Mesodermal cell (in vitro differentiated cells): ENCODE results near the gene E2F7. TPM values are rescaled to one million over a fixed set of nuclear protein-coding genes. Genes with fewer than 3 reads are reported as not detected.

ENCODE experiments used
- H3K27ac ChIP-seq: 2 replicates; pipeline ENCODE4 v1.7.0; 2013; ENCODE audit warnings: mild to moderate bottlenecking, low read depth, low read length, moderate library complexity; ENCODE audit not compliant: severe bottlenecking
- H3K36me3 ChIP-seq: 2 replicates; pipeline ENCODE4 v1.7.1; 2013; ENCODE audit warnings: mild to moderate bottlenecking, low read length, moderate library complexity; ENCODE audit not compliant: control insufficient read depth, insufficient read depth
- H3K4me1 ChIP-seq: one replicate; pipeline ENCODE4 v1.7.1; 2013; ENCODE audit warnings: mild to moderate bottlenecking, low read length; ENCODE audit not compliant: insufficient read depth, control insufficient read depth, poor library complexity, severe bottlenecking
- H3K4me3 ChIP-seq: 2 replicates; pipeline ENCODE4 v1.7.0; 2013; ENCODE audit warnings: low read length, control low read depth, mild to moderate bottlenecking; ENCODE audit not compliant: insufficient read depth, poor library complexity, severe bottlenecking; ENCODE audit errors: extremely low read depth
- H3K9me3 ChIP-seq: 2 replicates; pipeline ENCODE4 v1.7.1; 2013; ENCODE audit warnings: mild to moderate bottlenecking, low read length, moderate library complexity; ENCODE audit not compliant: control insufficient read depth
- WGBS, 2 experiments: methylation state at CpG; one replicate each; pipeline ENCODE4 v1.1.5; 2013; ENCODE audit warnings: missing lambda C conversion rate in 2 of 2; ENCODE audit not compliant: insufficient coverage in 2 of 2; 5-methylcytosine and 5-hydroxymethylcytosine counted together
- polyA plus RNA-seq, 2 experiments: library from polyadenylated mRNA; stranded (reverse); fragments of 50-300 nt; gene quantifications; one replicate each; pipeline ENCODE4 v1.2.3, GENCODE V29; 2013

The E2F7 gene, protein sequence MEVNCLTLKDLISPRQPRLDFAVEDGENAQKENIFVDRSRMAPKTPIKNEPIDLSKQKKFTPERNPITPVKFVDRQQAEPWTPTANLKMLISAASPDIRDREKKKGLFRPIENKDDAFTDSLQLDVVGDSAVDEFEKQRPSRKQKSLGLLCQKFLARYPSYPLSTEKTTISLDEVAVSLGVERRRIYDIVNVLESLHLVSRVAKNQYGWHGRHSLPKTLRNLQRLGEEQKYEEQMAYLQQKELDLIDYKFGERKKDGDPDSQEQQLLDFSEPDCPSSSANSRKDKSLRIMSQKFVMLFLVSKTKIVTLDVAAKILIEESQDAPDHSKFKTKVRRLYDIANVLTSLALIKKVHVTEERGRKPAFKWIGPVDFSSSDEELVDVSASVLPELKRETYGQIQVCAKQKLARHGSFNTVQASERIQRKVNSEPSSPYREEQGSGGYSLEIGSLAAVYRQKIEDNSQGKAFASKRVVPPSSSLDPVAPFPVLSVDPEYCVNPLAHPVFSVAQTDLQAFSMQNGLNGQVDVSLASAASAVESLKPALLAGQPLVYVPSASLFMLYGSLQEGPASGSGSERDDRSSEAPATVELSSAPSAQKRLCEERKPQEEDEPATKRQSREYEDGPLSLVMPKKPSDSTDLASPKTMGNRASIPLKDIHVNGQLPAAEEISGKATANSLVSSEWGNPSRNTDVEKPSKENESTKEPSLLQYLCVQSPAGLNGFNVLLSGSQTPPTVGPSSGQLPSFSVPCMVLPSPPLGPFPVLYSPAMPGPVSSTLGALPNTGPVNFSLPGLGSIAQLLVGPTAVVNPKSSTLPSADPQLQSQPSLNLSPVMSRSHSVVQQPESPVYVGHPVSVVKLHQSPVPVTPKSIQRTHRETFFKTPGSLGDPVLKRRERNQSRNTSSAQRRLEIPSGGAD
- polyA plus RNA-seq (2013, experiment 1 of 2) = 12.5 TPM
- polyA plus RNA-seq (2013, experiment 2 of 2) = 8.0 TPM

DNA sequence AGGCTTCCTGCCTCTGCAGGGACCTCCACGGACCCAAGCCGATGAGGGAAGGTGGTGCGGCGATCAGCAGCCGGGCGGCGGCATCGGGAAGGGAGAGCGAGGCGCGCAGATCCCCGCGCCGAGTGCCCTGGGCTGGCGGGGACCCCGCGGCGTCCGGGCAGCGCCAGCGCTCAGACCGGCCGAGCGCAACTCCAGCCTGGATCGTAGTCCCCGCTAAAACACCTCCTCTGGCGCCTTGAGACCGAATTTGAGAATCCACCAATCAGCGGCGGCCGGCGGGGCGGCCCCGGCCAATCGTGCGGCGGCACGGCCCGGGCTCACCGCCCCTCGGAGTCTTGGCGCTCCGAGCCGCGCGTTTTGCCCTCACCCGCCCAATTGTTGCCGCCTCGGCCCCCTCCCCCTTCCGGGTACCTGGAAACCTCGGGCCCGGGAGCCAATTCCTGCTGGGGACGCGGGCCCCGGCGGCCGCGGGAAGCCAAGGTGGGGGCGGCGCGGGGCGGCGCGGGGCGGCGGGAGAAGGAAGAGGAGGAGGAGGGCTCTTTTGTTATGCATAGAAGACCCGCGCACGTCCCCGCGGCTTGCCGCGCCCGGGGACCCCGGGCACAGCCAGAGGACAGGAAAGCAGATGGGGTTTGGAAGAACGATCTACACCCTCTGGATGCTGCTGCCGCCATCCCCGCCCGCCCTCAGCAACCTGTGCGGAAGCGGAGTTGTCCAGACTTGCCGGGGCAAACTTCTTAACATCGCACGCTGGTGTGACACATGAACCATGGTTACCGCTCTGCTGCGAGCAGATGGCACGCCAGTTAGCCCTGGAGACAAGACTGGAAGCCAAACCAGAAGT lies at the start of gene E2F7:
E2F7 (minus strand) TSS at position 209 of the 844 bp plus-strand sequence. CDS start 934 bp downstream, outside the sequence.
- WGBS, 2 experiments = 1% methylated on average over 42 to 59 of the region's 87 CpGs
- Histone ChIP-seq H3K4me3 (peak within 1 kb of the TSS; percentile 83), H3K36me3 (peaks cover 25% of the 10 kb centered on the region), H3K9me3 (no peaks in the 10 kb centered on the region), H3K4me1 (peaks cover 7% of the 10 kb centered on the region), H3K27ac (peak within 1 kb of the TSS; percentile 64)

DNA sequence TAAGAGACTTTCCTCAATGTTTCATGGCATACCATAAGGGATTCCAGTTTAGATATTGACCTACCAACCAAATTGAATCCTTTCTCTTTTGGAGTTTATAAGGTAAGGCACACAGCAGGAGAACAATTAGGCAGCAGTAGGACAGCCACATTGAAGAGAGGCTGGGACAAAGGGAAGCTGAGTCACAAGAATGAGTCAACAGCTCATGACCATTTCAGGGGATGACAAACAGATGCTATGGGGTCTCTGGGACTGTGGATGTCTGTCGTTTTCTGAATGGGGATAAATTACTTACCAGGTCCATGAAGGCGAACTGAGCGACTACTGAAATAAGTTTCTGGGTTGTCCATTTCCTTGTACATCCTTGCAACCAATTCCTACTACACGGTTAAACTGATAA lies 48.6 kb upstream of the E2F7 start:
- peaks cover 5% of the 10 kb centered on the region for H3K9me3 ChIP-seq
- WGBS, 2 experiments = 20 to 29% methylated on average over 1 of the region's 4 CpGs

DNA sequence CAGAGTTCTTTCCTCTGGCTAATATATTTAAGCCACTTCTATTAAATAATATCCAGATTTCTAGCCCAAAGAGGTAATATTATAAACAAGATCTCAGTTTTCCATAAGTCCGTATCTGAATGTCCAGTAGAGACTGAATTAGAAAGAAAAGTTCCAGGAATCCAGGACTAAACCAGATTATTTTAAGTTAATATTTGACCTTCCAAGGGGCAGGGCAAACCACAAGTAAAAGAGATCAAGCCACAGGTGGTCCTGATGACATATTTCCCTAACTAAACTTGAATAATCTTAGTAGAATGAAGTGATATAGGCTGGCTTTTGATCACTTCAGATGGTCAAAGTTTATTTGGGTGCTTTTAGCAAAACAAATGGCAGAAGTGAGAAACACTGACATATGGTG lies 43.3 kb upstream of the E2F7 start:
- WGBS, 2 experiments = no CpG with 5 or more reads among the region's 1 CpG
- no peaks in the 10 kb centered on the region for H3K36me3 ChIP-seq
- peaks cover 2% of the 10 kb centered on the region for H3K4me1 ChIP-seq
- no peak overlapping the region for H3K4me3 ChIP-seq
- no peak overlapping the region for H3K27ac ChIP-seq
- peaks cover 5% of the 10 kb centered on the region for H3K9me3 ChIP-seq

More for the DNA sequence above, 48.6 kb upstream of the E2F7 start:
- Histone ChIP-seq H3K4me3 (no peak overlapping the region), H3K36me3 (no peaks in the 10 kb centered on the region), H3K27ac (no peak overlapping the region), H3K4me1 (peaks cover 20% of the 10 kb centered on the region)

DNA sequence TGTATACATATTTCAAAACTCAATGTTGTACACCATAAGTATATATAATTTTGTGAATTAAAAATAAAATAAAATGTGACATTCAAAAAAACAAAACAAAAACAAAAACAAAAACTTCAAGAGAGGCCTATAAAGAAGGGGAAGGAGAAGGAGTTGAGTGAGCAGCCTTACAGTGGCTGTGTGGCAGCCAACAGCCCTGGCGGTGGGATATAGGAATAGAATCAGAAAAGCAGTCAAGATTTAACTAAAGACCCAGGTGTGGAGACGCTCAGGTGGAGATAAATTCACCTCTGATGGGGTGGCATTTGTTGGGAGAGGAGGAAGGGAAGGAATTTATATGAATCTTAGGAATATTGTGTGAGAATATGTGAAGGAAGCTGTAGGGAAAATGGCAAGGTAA lies 41.8 kb upstream of the E2F7 start:
- no peaks in the 10 kb centered on the region for H3K36me3 ChIP-seq
- 78 to 87% methylated on average over 2 of the region's 2 CpGs for WGBS, 2 experiments

DNA sequence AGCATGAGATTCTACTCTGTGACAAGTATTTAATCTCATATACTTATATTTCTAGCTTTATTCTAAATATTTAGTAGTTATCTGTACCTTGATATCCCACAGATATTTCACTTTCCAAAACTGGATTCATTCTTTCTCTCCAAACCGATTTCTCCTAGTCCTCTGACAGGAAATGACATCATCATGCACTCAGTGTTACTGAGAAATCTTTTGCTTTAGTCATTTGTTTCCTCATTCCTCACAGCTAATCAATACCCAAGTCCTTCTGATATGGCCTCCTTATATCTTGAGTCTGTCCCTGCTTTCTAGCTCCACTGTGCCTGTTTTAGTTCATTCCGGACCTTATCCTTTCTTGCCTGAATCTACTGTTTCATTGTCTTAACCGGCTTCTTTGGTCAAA lies 39.4 kb upstream of the E2F7 start:
- 75 to 85% methylated on average over 2 to 3 of the region's 3 CpGs for WGBS, 2 experiments
- Histone ChIP-seq H3K36me3 (no peaks in the 10 kb centered on the region), H3K27ac (peak overlapping the region; percentile 82), H3K4me3 (no peak overlapping the region), H3K4me1 (peaks cover 14% of the 10 kb centered on the region), H3K9me3 (no peaks in the 10 kb centered on the region)

More for the DNA sequence above, 41.8 kb upstream of the E2F7 start:
- Histone ChIP-seq H3K4me1 (peaks cover 14% of the 10 kb centered on the region), H3K9me3 (peaks cover 5% of the 10 kb centered on the region), H3K27ac (no peak overlapping the region), H3K4me3 (no peak overlapping the region)

DNA sequence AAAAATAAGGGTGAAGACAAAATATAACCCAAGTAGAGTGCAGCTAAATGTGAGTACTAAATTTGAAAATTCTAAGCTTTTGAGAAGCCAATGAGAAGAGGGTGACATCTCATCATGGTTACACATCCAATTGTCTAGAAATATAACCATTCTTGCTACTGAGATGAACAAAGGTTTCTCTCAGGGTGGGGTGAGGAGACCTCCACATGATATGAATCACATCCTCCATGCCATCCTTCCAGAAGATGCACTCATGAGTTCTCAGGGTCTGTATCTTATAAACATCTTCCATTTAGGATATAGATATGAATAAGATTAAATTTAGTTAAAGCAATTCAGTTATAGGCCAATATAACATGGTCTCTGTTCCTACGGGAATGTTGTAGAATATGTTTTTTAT lies 38.9 kb upstream of the E2F7 start:
- Histone ChIP-seq H3K9me3 (no peaks in the 10 kb centered on the region), H3K36me3 (no peaks in the 10 kb centered on the region)
- no CpG with 5 or more reads among the region's 1 CpG for WGBS, 2 experiments

DNA sequence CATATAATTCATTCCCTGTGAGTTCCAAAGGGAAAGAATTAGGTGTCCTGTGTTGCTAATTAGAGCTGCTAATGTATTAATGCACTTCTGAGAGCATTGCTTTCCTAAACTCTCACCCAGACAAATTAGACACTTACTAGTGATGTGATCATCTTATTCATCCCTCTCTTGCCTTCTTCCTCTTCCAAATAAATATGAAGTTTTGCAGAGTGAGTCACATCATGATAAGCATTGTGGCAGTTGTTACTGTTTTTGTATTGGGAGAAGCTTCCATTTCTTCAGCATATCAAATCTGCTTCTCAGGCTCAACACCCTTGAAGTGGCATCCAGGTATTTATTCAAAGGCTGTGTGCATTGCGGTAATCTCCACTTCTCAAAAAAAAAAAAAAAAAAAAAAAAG lies 37.3 kb upstream of the E2F7 start:
- no peak overlapping the region for H3K4me3 ChIP-seq

More for the DNA sequence above, 38.9 kb upstream of the E2F7 start:
- Histone ChIP-seq H3K27ac (peak overlapping the region; percentile 82), H3K4me3 (no peak overlapping the region), H3K4me1 (peaks cover 14% of the 10 kb centered on the region)

DNA sequence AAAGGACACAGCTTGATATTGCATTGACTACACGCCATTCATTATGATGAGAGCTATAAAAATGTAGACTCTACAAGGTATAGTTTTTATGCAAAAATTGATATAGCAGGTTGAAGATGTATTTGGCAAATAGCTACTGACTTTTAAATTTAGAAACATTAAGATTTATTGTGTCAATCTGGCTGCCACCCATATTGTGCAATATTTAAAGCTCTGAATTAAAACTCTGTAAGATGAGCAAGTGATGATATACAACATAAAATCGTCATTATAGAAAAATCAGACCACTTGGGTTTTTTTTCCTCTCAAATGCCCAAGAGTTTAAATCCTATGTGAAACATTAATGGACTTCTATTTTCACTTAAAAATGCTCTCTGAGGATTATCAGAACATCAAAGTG lies 36.8 kb upstream of the E2F7 start:
- H3K4me1 ChIP-seq = peaks cover 14% of the 10 kb centered on the region
- H3K36me3 ChIP-seq = no peaks in the 10 kb centered on the region
- WGBS, 2 experiments = no CpG with 5 or more reads among the region's 2 CpGs
- peak overlapping the region; percentile 24 for H3K27ac ChIP-seq
- H3K4me3 ChIP-seq = no peak overlapping the region
- no peaks in the 10 kb centered on the region for H3K9me3 ChIP-seq

More for the DNA sequence above, 37.3 kb upstream of the E2F7 start:
- H3K36me3 ChIP-seq = no peaks in the 10 kb centered on the region
- peak overlapping the region; percentile 24 for H3K27ac ChIP-seq
- WGBS, 2 experiments = no CpG with 5 or more reads among the region's 1 CpG
- peaks cover 14% of the 10 kb centered on the region for H3K4me1 ChIP-seq
- no peaks in the 10 kb centered on the region for H3K9me3 ChIP-seq

DNA sequence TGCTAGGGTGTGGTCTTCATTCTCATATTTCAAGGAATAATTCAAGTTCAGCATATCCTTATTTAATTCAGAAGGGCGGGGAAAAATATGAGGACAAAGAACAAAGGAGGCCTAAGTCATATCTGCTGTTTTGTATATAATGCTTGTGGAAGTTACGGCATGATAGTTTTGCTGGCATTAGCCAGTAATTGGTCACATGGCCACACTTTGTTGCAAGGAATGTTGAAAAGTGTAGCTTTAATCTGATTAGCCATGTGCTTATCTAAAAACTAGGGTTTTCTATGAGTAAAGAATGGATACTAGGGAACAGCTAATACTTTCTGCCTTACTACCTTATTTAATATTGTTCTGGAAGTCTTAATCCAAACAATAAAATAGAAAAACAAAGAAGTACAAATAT lies 34.4 kb upstream of the E2F7 start:
- H3K36me3 ChIP-seq = no peaks in the 10 kb centered on the region
- H3K4me3 ChIP-seq = no peak overlapping the region
- 78 to 100% methylated on average over 1 to 2 of the region's 2 CpGs for WGBS, 2 experiments
- H3K9me3 ChIP-seq = no peaks in the 10 kb centered on the region
- peaks cover 14% of the 10 kb centered on the region for H3K4me1 ChIP-seq
- no peak overlapping the region for H3K27ac ChIP-seq

DNA sequence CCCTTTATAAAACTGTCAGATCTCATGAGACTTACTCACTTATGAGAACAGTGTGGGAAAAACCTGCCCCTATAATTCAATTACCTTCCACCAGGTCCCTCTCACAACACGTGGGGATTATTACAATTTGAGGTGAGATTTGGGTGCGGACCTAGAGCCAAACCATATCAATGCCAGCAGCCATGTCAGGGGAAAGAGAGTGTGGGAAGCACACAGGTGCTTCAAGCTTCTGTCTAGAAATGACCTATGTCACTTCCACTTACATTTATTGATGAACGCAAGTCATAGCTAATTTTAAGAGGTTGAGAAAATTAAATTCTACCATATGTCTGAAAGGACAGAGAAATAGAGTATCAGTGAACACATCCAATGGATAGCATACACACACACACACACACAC lies 32.5 kb upstream of the E2F7 start:
- 100% methylated on average over 1 of the region's 3 CpGs; no CpG with 5 or more reads in 1 of the 2 experiments for WGBS, 2 experiments

More for the DNA sequence above, 32.5 kb upstream of the E2F7 start:
- no peak overlapping the region for H3K27ac ChIP-seq
- no peak overlapping the region for H3K4me3 ChIP-seq
- H3K9me3 ChIP-seq = no peaks in the 10 kb centered on the region
- no peaks in the 10 kb centered on the region for H3K36me3 ChIP-seq
- peaks cover 7% of the 10 kb centered on the region for H3K4me1 ChIP-seq
